Liver (tissue), 9 donors: ENCODE results near the gene DOC2B. TPM values are rescaled to one million over a fixed set of nuclear protein-coding genes. Genes with fewer than 3 reads are reported as not detected.

Source experiments
- DNase-seq: peaks from one replicate; pipeline ENCODE4 v3.0.0-alpha.2; 2017; ENCODE audit warnings: low spot score
- H3K27ac ChIP-seq, 2 donors: one replicate each; pipeline ENCODE4 v1.7.0; 2013; ENCODE audit warnings: inconsistent platforms in 2 of 2, low read length in 2 of 2, control low read depth in 1 of 2, low read depth in 1 of 2, mild to moderate bottlenecking in 1 of 2
- H3K27me3 ChIP-seq, 4 donors: one replicate each; pipeline versions ENCODE4 v1.6.1 to v1.7.0; 2013; ENCODE audit warnings: low read length in 3 of 4, inconsistent platforms in 1 of 4, mild to moderate bottlenecking in 1 of 4, moderate library complexity in 1 of 4; ENCODE audit not compliant: control insufficient read depth in 4 of 4, insufficient read depth in 4 of 4
- H3K36me3 ChIP-seq, 4 donors: one replicate each; pipeline versions ENCODE4 v1.6.1 to v1.7.0; 2013; ENCODE audit warnings: low read length in 3 of 4, mild to moderate bottlenecking in 3 of 4, low read depth in 1 of 4, moderate library complexity in 1 of 4; ENCODE audit not compliant: control insufficient read depth in 4 of 4, insufficient read depth in 3 of 4
- H3K4me1 ChIP-seq, 4 donors: one replicate each; pipeline versions ENCODE4 v1.6.1 to v1.7.0; 2013; ENCODE audit warnings: low read length in 3 of 4, mild to moderate bottlenecking in 3 of 4, moderate library complexity in 1 of 4; ENCODE audit not compliant: control insufficient read depth in 4 of 4, insufficient read depth in 4 of 4
- H3K4me3 ChIP-seq, 3 donors: one replicate each; pipeline versions ENCODE4 v1.6.1 to v1.7.0; 2013; ENCODE audit warnings: low read length in 3 of 3, control low read depth in 1 of 3, low read depth in 1 of 3, mild to moderate bottlenecking in 1 of 3
- H3K9ac ChIP-seq, 2 donors: one replicate each; pipeline ENCODE4 v1.7.0; 2013; ENCODE audit warnings: low read length in 2 of 2, mild to moderate bottlenecking in 2 of 2, moderate library complexity in 2 of 2, control low read depth in 1 of 2, low read depth in 1 of 2
- H3K9me3 ChIP-seq, 4 donors: one replicate each; pipeline versions ENCODE4 v1.6.1 to v1.7.0; 2013; ENCODE audit warnings: low read length in 3 of 4; ENCODE audit not compliant: control insufficient read depth in 4 of 4
- CTCF ChIP-seq: fragments of 150-350 bp; IDR thresholded peaks from 2 replicates; pipeline ENCODE4 v1.5.1; 2017; ENCODE audit warnings: improper control_type of control experiment, low read depth, low read length; ENCODE audit not compliant: missing input control
- EGR1 ChIP-seq, 2 donors: IDR thresholded peaks; 2 replicates each; pipeline ENCODE4 v1.6.1; 2016 to 2018; ENCODE audit warnings: antibody characterized with exemption in 2 of 2, low read depth in 2 of 2
- FOXA1 ChIP-seq: IDR thresholded peaks from 2 replicates; pipeline ENCODE4 v1.6.1; 2016; ENCODE audit warnings: antibody characterized with exemption
- FOXA2 ChIP-seq: IDR thresholded peaks from 2 replicates; pipeline ENCODE4 v1.6.1; 2016; ENCODE audit warnings: antibody characterized with exemption
- GABPA ChIP-seq, 2 donors: IDR thresholded peaks in 1 of 2; conservative IDR thresholded peaks in 1 of 2; 2 replicates each; pipeline ENCODE4 v1.6.1; 2016; ENCODE audit warnings: antibody characterized with exemption in 2 of 2, mild to moderate bottlenecking in 1 of 2, moderate library complexity in 1 of 2
- HNF4A ChIP-seq, 2 donors: conservative IDR thresholded peaks; 2 replicates each; pipeline ENCODE4 v1.6.1; 2016; ENCODE audit warnings: antibody characterized with exemption in 2 of 2, mild to moderate bottlenecking in 2 of 2
- HNF4G ChIP-seq: IDR thresholded peaks from 2 replicates; pipeline ENCODE4 v1.6.1; 2016; ENCODE audit warnings: antibody characterized with exemption
- JUND ChIP-seq, 2 donors: IDR thresholded peaks; 2 replicates each; pipeline ENCODE4 v1.6.1; 2016; ENCODE audit warnings: antibody characterized with exemption in 2 of 2
- MAX ChIP-seq: IDR thresholded peaks from 2 replicates; pipeline ENCODE4 v1.6.1; 2016; ENCODE audit warnings: antibody characterized with exemption
- NR2F2 ChIP-seq: IDR thresholded peaks from 2 replicates; pipeline ENCODE4 v1.6.1; 2016; ENCODE audit warnings: antibody characterized with exemption
- RAD21 ChIP-seq, 2 donors: IDR thresholded peaks; 2 replicates each; pipeline ENCODE4 v1.6.1; 2016; ENCODE audit warnings: antibody characterized with exemption in 2 of 2, mild to moderate bottlenecking in 2 of 2
- REST ChIP-seq: IDR thresholded peaks from 2 replicates; pipeline ENCODE4 v1.6.1; 2016; ENCODE audit warnings: antibody characterized with exemption, mild to moderate bottlenecking
- RXRA ChIP-seq, 2 donors: IDR thresholded peaks; 2 replicates each; pipeline ENCODE4 v1.6.1; 2017 to 2018; ENCODE audit warnings: antibody characterized with exemption in 2 of 2, mild to moderate bottlenecking in 1 of 2
- SP1 ChIP-seq: IDR thresholded peaks from 2 replicates; pipeline ENCODE4 v1.6.1; 2018; ENCODE audit warnings: antibody characterized with exemption, mild to moderate bottlenecking
- TAF1 ChIP-seq: conservative IDR thresholded peaks from 2 replicates; pipeline ENCODE4 v1.6.1; 2016; ENCODE audit warnings: antibody characterized with exemption, mild to moderate bottlenecking
- YY1 ChIP-seq: IDR thresholded peaks from 2 replicates; pipeline ENCODE4 v1.6.1; 2016; ENCODE audit warnings: antibody characterized with exemption, mild to moderate bottlenecking
- ZBTB33 ChIP-seq: IDR thresholded peaks from 2 replicates; pipeline ENCODE4 v1.6.1; 2016; ENCODE audit warnings: antibody characterized with exemption
- WGBS: extraction: QIAGEN DNeasy Blood & Tissue Kit; methylation state at CpG from one replicate; pipeline ENCODE4 v1.1.7; 2013; 5-methylcytosine and 5-hydroxymethylcytosine counted together
- polyA plus RNA-seq, 2 donors: library from polyadenylated mRNA; stranded (reverse) in 1 of 2; unstranded in 1 of 2; fragments of 200-250 nt in 1 of 2; fragments of >200 nt in 1 of 2; fragmentation: Nextera tagmentation in 1 of 2; extraction: Ambion mirVana in 1 of 2; gene quantifications; one replicate each; pipeline versions ENCODE4 v1.2.1 to v1.2.3, GENCODE V29; 2013 to 2015
- total RNA-seq, 2 donors: library from RNA; depleted of rRNA; stranded (reverse); fragments of >200 nt; gene quantifications; one replicate each; pipeline ENCODE4 v1.2.3, GENCODE V29; 2014
- TF ChIP-seq, protein P1 (sequence below): IDR thresholded peaks from 2 replicates; pipeline ENCODE4 v1.6.1; 2016; ENCODE audit warnings: antibody characterized with exemption
- donor health status: healthy.
- donor health status: healthy.
- donor health status: healthy.
- donor health status: healthy.
- donor health status: healthy.

Gene DOC2B
- total and polyA plus RNA-seq, 4 donors: 0.08 to 1.0 (median 0.61) TPM

- Histone ChIP-seq H3K27ac (no peak overlapping the region), H3K36me3 (no peaks in the 10 kb centered on the region), H3K27me3 (no peaks in the 10 kb centered on the region), H3K4me3 (no peak overlapping the region), H3K9ac (no peak overlapping the region), H3K9me3 (no peaks in the 10 kb centered on the region), H3K4me1 (no peaks in the 10 kb centered on the region)
- no peak for DNase-seq
- 86% methylated on average over 11 of the region's 11 CpGs for WGBS
- no peak for TF ChIP-seq RXRA (IDR thresholded peaks at IDR 0.05)
- TF ChIP-seq, protein P1, sequence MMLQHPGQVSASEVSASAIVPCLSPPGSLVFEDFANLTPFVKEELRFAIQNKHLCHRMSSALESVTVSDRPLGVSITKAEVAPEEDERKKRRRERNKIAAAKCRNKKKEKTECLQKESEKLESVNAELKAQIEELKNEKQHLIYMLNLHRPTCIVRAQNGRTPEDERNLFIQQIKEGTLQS: no peak
- TF ChIP-seq JUND (IDR thresholded peaks at IDR 0.05): no peak
- TF ChIP-seq ZBTB33: no peak
- no peak for TF ChIP-seq FOXA1
- no peak for TF ChIP-seq NR2F2
- no peak for TF ChIP-seq HNF4G
- TF ChIP-seq REST: no peak
- no peak for TF ChIP-seq SP1
- no peak for TF ChIP-seq CTCF
- no peak for TF ChIP-seq YY1
- TF ChIP-seq FOXA2: no peak
- no peak for TF ChIP-seq MAX
- TF ChIP-seq GABPA (IDR thresholded peaks at IDR 0.05 in 1 of 2, conservative IDR thresholded peaks at IDR 0.05 in 1 of 2): no peak
- no peak for TF ChIP-seq HNF4A (conservative IDR thresholded peaks at IDR 0.05)
- no peak for TF ChIP-seq RAD21 (IDR thresholded peaks at IDR 0.05)
- TF ChIP-seq TAF1: no peak
- TF ChIP-seq EGR1 (IDR thresholded peaks at IDR 0.05; ENCODE audit: low read depth in 2 of 2): no peak
These were observed 9.0 kb downstream of the DOC2B start for GRCh38 chr17:172401-172800.

DNA sequence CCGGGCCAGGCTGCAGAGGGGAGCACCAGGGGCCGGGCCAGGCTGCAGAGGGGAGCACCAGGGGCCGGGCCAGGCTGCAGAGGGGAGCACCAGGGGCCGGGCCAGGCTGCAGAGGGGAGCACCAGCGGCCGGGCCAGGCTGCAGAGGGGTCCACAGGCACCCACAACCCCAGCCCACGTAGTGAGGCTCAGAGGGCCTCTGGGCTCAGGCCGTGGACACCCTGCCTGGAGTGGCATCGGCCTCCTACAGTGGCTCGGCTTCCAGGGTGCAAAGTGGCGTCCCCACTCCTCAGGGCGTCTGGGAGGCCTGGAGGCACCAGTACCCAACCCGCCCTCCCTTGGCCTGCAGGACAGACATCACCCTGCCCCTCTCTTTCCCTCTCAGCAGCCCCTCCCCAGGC lies 9.6 kb downstream of the DOC2B start:
- WGBS: 94% methylated on average over 12 of the region's 13 CpGs
- H3K27me3 ChIP-seq: no peaks in the 10 kb centered on the region
- no peak for DNase-seq
- TF ChIP-seq TAF1: no peak
- no peak for TF ChIP-seq MAX
- no peak for TF ChIP-seq GABPA (IDR thresholded peaks at IDR 0.05 in 1 of 2, conservative IDR thresholded peaks at IDR 0.05 in 1 of 2)
- TF ChIP-seq RAD21 (IDR thresholded peaks at IDR 0.05): no peak
- no peak for TF ChIP-seq SP1
- no peak for TF ChIP-seq REST
- no peak for TF ChIP-seq CTCF

More for the DNA sequence above, 9.6 kb downstream of the DOC2B start:
- Histone ChIP-seq H3K4me3 (no peak overlapping the region), H3K36me3 (no peaks in the 10 kb centered on the region), H3K27ac (no peak overlapping the region), H3K9me3 (no peaks in the 10 kb centered on the region), H3K4me1 (no peaks in the 10 kb centered on the region), H3K9ac (no peak overlapping the region)
